Measurements from ENCODE around the gene NT5C2.
"Not testable (repeated sequence)": the region's sequence is repeated elsewhere in the genome, so short reads cannot be mapped to it uniquely, and the experiment has no call there.

The NT5C2 gene

GRCh38 chr10:103163766-103164403 is 29.2 kb downstream of the NT5C2 start:
- not testable (repeated sequence) for DNase-seq (ENCODE audit: low spot score)

GRCh38 chr10:103157246-103157645 is 35.8 kb downstream of the NT5C2 start:
- DNase-seq (ENCODE audit: low spot score) = no peak

- DNase-seq (ENCODE audit: low spot score) = no peak
These were observed 37.5 kb downstream of the NT5C2 start for GRCh38 chr10:103155471-103156085.

- no peak for DNase-seq (ENCODE audit: low spot score)
These were observed 38.4 kb downstream of the NT5C2 start for GRCh38 chr10:103154521-103155299.

- no peak for DNase-seq (ENCODE audit: low spot score)
These were observed 39.5 kb downstream of the NT5C2 start for GRCh38 chr10:103153302-103154197.

GRCh38 chr10:103149991-103150622 is 43.0 kb downstream of the NT5C2 start:
- DNase-seq (ENCODE audit: low spot score) = no peak

- no peak for DNase-seq (ENCODE audit: low spot score)
These were observed 45.4 kb downstream of the NT5C2 start for GRCh38 chr10:103147645-103148044.

- DNase-seq (ENCODE audit: low spot score) = no peak
These were observed 47.1 kb downstream of the NT5C2 start for GRCh38 chr10:103145860-103146466.

GRCh38 chr10:103145046-103145445 is 48.0 kb downstream of the NT5C2 start:
- no peak for DNase-seq (ENCODE audit: low spot score)

GRCh38 chr10:103144041-103144440 is 49.0 kb downstream of the NT5C2 start:
- no peak for DNase-seq (ENCODE audit: low spot score)

- not testable (repeated sequence) for DNase-seq (ENCODE audit: low spot score)
These were observed 49.4 kb downstream of the NT5C2 start for GRCh38 chr10:103143641-103144040.

- DNase-seq (ENCODE audit: low spot score) = no peak
These were observed 51.1 kb downstream of the NT5C2 start for GRCh38 chr10:103141950-103142349.

- DNase-seq (ENCODE audit: low spot score) = no peak
These were observed 52.6 kb downstream of the NT5C2 start for GRCh38 chr10:103140469-103140868.

- DNase-seq (ENCODE audit: low spot score) = no peak
These were observed 53.3 kb downstream of the NT5C2 start for GRCh38 chr10:103139803-103140202.

GRCh38 chr10:103135168-103135567 is 57.9 kb downstream of the NT5C2 start:
- not testable (repeated sequence) for DNase-seq (ENCODE audit: low spot score)

- no peak for DNase-seq (ENCODE audit: low spot score)
These were observed 62.2 kb downstream of the NT5C2 start for GRCh38 chr10:103130910-103131309.

GRCh38 chr10:103130180-103130579 is 62.9 kb downstream of the NT5C2 start:
- DNase-seq (ENCODE audit: low spot score) = not testable (repeated sequence)

- DNase-seq (ENCODE audit: low spot score) = no peak
These were observed 65.8 kb downstream of the NT5C2 start for GRCh38 chr10:103127241-103127640.

- DNase-seq (ENCODE audit: low spot score) = no peak
These were observed 67.5 kb downstream of the NT5C2 start for GRCh38 chr10:103125323-103126267.

Data from CD4-positive, alpha-beta T cell treated with Interleukin-6 at 100 ng/mL for 8 hours (primary cell).